GM12891 (cell line): ENCODE results near the gene ZNF764.

Source experiments
- DNase-seq: peaks from one replicate; pipeline ENCODE4 v3.0.0; 2011; ENCODE audit warnings: low spot score; ENCODE audit not compliant: insufficient read length
- FAIRE-seq: peaks from 2 replicates; lab custom pipeline; 2011; peaks lifted over from hg19 to GRCh38; lab: Jason Lieb, UNC
- PAX5 ChIP-seq: IDR thresholded peaks from 2 replicates; pipeline ENCODE4 v1.6.1; 2011; ENCODE audit warnings: low read length, moderate library complexity, mild to moderate bottlenecking; ENCODE audit not compliant: insufficient read depth, severe bottlenecking
- POLR2A ChIP-seq: IDR thresholded peaks from 2 replicates; pipeline ENCODE4 v1.6.1; 2011; ENCODE audit warnings: low read depth, low read length, control low read depth
- POLR2AphosphoS5 ChIP-seq: IDR thresholded peaks from 2 replicates; pipeline ENCODE4 v1.6.1; 2011; ENCODE audit warnings: low read depth, low read length, control low read depth
- POU2F2 ChIP-seq: IDR thresholded peaks from 2 replicates; pipeline ENCODE4 v1.6.1; 2011; ENCODE audit warnings: low read depth, mild to moderate bottlenecking, control low read depth, low read length, moderate library complexity
- SPI1 ChIP-seq: IDR thresholded peaks from 2 replicates; pipeline ENCODE4 v1.6.1; 2011; ENCODE audit warnings: low read depth, low read length, control low read depth
- TAF1 ChIP-seq: IDR thresholded peaks from 2 replicates; pipeline ENCODE4 v1.6.1; 2011; ENCODE audit warnings: low read depth, low read length, control low read depth

The ZNF764 gene

GRCh38 chr16:30535106-30535776 is 22.9 kb downstream of the ZNF764 start:
- FAIRE-seq (peak; percentile 5), DNase-seq (no peak)
- peak; percentile 86 for TF ChIP-seq POLR2A
- TF ChIP-seq TAF1, result no peak
- TF ChIP-seq POLR2AphosphoS5, result peak; percentile 43

DNA sequence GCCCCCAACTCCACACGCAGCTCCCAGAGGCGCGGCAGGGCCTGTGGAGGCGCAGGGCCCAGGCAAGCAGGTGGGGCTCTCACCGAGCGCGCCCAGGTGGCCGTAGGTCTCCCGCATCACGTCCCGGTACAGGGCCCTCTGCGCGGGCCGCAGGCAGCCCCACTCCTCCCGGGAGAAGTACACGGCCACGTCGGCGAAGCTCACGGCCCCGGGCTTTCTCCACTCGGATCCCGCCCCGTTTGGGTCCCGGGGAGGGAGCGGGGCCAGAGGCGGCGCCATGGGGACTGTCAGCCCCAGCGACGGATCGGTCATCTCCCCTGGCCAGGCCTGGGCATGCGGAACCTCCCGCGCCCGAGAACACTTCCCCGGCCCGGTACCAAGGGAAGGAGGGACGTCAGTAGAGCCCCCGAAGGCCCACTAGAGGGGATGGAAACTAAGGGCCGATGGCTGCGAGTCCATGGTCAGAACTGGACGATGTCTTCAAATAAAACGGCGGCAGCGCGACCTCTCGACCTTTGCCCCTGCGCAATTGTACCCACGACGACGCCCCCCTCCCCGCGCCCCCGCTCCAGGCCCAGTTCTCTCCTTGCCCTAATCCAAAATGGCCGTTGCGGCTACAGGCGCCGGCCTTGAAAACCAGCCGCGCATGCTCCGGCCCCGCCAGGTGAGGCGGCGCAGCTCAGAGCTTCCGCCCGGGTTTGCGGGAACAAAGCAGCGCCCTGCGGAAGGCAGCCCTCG is 23.6 kb downstream of the ZNF764 start, which contains the start of gene ZNF747:
Gene ZNF747 (minus strand): TSS at position 491 of the 738 bp plus-strand sequence. CDS start 179 bp downstream, at position 312.
- peak; percentile 90 for DNase-seq
- TF ChIP-seq POLR2AphosphoS5, result peak; percentile 83
- TF ChIP-seq TAF1, result peak; percentile 74
- peak; percentile 21; the same call in 1 of the 2 replicates for TF ChIP-seq POU2F2
- peak; percentile 14; the same call in 1 of the 2 replicates for TF ChIP-seq POLR2A
- TF ChIP-seq SPI1, result peak; percentile 24; the same call in 1 of the 2 replicates
- TF ChIP-seq PAX5, result no peak
- peak; percentile 82 for FAIRE-seq

- no peak for DNase-seq
- FAIRE-seq, result no peak
- TF ChIP-seq TAF1 (no peak), POLR2A (no peak), POLR2AphosphoS5 (no peak), POU2F2 (no peak), SPI1 (no peak), PAX5 (no peak)
These were observed 24.3 kb downstream of the ZNF764 start for GRCh38 chr16:30533748-30534367.

DNA sequence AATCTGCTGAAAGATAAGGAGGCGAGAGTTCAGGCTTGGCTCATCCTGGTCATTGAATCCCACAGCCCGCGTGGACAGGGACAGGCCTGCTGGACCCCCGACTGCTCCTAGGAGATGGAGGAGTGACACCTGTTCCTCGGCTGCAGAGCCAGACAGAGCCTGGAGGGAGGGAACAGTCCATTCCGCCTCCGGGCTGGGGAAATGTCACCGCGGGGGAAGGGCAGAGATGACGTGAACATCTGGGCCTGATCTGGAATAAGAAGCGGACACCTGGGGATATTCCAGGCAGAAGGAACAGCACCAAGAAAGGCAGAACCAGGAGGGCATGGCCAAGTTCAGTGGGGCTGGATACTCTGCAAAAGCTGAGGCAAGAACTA is 25.0 kb downstream of the ZNF764 start:
- FAIRE-seq (no peak), DNase-seq (no peak)
- TF ChIP-seq POLR2A (no peak), POLR2AphosphoS5 (no peak), TAF1 (no peak), SPI1 (no peak), PAX5 (no peak), POU2F2 (no peak)

DNA sequence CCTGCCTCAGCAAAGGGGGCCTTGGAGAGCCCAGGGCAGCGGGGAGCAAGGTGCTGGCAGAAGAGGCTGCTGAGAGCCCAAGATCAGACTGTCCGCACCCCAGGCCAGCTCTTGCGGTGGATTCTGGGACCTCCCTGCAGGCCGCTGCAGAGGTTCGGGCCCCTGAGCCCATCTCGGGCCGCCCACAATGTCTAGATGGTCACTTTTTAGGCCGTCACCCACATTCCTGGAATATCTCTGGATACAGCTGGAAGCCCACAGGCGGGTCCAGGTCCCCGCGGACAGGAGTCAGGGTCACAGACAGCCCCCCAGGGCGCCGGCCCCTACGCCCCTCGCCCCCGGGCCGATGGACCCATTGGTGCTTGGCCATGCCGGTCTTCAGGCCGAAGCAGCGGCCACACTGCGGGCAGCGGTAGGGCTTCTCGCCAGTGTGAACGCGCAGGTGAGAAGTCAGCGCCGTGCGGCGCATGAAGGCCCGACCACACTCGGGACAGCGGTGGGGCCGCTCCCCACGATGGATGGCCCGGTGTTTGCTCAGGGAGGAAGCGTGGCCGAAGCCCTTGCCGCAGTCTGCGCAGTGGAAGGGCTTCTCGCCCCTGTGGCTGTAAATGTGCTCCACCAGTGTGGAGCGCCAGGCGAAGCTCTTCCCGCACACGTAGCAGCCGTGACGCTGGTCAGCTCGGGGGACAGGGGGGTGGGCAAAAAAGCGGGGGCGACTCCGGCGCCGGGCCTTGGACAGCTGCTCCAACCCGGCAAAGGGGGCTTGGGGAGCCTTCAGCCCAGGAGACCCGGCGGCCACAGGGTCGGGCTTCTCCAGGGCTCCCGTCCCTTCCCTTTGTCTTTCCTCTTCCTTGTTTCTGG is 25.7 kb downstream of the ZNF764 start:
- TF ChIP-seq SPI1 (no peak), POU2F2 (no peak), PAX5 (no peak), TAF1 (no peak), POLR2A (no peak), POLR2AphosphoS5 (no peak)
- no peak for DNase-seq
- FAIRE-seq, result no peak

GRCh38 chr16:30530163-30531037 is 27.8 kb downstream of the ZNF764 start:
- TF ChIP-seq PAX5, result no peak
- no peak for TF ChIP-seq POLR2AphosphoS5
- TF ChIP-seq TAF1, result no peak
- DNase-seq (no peak), FAIRE-seq (no peak)

DNA sequence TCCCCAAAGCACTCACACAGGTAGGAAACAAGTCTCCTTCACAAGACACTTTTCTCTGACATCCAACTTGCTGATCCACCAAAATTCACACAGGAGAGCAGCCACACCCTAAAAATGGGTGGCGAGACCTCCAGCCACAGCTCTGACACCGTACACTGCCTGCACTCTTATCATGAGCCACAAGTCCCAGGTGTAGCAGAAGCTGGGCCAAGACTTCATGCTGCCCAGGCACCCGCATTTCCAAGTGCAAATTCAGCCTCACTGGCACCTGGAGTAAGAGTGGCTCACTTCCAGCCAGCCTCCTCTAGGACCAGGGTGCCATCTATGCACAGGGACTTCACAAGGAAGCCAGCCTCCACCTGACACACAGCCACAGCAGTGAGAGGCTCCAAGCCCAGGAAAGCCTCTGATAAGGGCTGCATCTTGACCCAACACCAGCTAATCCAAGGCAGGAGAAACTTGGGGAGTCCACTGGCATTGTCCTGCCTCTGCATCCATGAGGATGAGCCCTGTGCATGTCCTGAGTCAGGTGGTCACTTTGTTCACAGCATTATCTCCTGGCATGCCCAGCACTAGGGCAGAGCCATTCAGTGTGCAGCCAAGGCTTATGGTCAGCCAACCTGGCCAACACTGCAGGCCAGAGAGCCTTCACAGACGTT is 29.2 kb downstream of the ZNF764 start:
- FAIRE-seq (no peak), DNase-seq (no peak)
- TF ChIP-seq POLR2AphosphoS5, result no peak
- no peak for TF ChIP-seq TAF1
- no peak for TF ChIP-seq POLR2A
- no peak for TF ChIP-seq PAX5
- no peak for TF ChIP-seq SPI1
- no peak for TF ChIP-seq POU2F2
